ENCODE results near the gene IMMP2L. TPM values are rescaled to one million over a fixed set of nuclear protein-coding genes. Genes with fewer than 3 reads are reported as not detected.

IMMP2L gene
- total and polyA plus RNA-seq, 2 of the 4 experiments (the other 2 are of a cell fraction) = 5.8 to 9.3 TPM

DNA sequence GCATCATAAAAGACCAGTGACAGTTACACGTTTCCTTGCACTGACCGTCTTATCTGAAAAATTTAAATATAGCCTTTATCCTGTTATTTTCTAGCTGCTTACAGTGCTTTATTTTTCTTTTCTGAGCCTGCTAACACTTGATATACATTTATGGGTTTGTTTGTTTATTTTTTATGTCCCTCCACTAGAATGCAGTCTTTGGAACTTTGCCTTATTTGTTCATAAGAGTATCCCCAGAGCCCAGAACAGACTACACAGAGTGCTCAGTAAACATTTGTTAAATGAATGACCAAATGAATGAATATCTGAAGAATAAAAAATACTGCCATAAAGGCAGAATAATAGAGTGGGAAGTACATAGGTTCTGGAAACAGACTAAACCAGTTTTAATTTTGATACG, 673.7 kb downstream of the IMMP2L start:
- dilution Hi-C loops (cut with HindIII; ENCODE audit: low sequenced_read_pairs, unreplicated experiment) = no loop called here
- H2AK9ac ChIP-seq (replicated peaks; ENCODE audit: low read depth, low read length, poor library complexity) = no peak overlapping the region
- no peaks in the 10 kb centered on the region for H3K79me1 ChIP-seq (ENCODE audit: low read depth in 1 of 2, low read length in 2 of 2)
- H4K20me1 ChIP-seq (ENCODE audit: insufficient read depth, low read length) = no peaks in the 10 kb centered on the region
- no peak overlapping the region for H3K4me2 ChIP-seq (ENCODE audit: low read depth, low read length)
- TF ChIP-seq RFX5 (IDR thresholded peaks at IDR 0.05; ENCODE audit: low read depth, low read length) = no peak
- no peak for TF ChIP-seq CEBPB (IDR thresholded peaks at IDR 0.05; ENCODE audit: low read depth, low read length)
- TF ChIP-seq, protein P1, sequence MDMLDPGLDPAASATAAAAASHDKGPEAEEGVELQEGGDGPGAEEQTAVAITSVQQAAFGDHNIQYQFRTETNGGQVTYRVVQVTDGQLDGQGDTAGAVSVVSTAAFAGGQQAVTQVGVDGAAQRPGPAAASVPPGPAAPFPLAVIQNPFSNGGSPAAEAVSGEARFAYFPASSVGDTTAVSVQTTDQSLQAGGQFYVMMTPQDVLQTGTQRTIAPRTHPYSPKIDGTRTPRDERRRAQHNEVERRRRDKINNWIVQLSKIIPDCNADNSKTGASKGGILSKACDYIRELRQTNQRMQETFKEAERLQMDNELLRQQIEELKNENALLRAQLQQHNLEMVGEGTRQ (IDR thresholded peaks at IDR 0.05; ENCODE audit: low read depth, low read length) = no peak
- no peak for TF ChIP-seq FOS (IDR thresholded peaks at IDR 0.05; ENCODE audit: low read depth, low read length)
- TF ChIP-seq BHLHE40 (IDR thresholded peaks at IDR 0.05; ENCODE audit: low read depth, low read length) = no peak
- no peak for TF ChIP-seq MAFK (IDR thresholded peaks at IDR 0.05; ENCODE audit: low read depth, low read length)
- TF ChIP-seq, protein P2, sequence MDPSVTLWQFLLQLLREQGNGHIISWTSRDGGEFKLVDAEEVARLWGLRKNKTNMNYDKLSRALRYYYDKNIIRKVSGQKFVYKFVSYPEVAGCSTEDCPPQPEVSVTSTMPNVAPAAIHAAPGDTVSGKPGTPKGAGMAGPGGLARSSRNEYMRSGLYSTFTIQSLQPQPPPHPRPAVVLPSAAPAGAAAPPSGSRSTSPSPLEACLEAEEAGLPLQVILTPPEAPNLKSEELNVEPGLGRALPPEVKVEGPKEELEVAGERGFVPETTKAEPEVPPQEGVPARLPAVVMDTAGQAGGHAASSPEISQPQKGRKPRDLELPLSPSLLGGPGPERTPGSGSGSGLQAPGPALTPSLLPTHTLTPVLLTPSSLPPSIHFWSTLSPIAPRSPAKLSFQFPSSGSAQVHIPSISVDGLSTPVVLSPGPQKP (IDR thresholded peaks at IDR 0.05; ENCODE audit: borderline replicate concordance, low read depth, low read length) = no peak
- TF ChIP-seq POLR2A (IDR thresholded peaks at IDR 0.05; ENCODE audit: low read depth, low read length) = no peak
- no peak for TF ChIP-seq NFE2L2 (IDR thresholded peaks at IDR 0.05; ENCODE audit: low read depth, low read length)
- no peak for TF ChIP-seq MXI1 (IDR thresholded peaks at IDR 0.05; ENCODE audit: borderline replicate concordance, low read depth, low read length)
- no peak for TF ChIP-seq SMC3 (IDR thresholded peaks at IDR 0.05; ENCODE audit: low read depth, low read length)
- no peak for TF ChIP-seq RCOR1 (IDR thresholded peaks at IDR 0.05; ENCODE audit: insufficient replicate concordance, low read length)
- TF ChIP-seq CHD1 (IDR thresholded peaks at IDR 0.05; ENCODE audit: low read depth, low read length) = no peak
- ATAC-seq (ENCODE audit: low read depth) (no peak), DNase-seq (no peak)
- H3K18ac ChIP-seq (ENCODE audit: low read depth, low read length) = no peak overlapping the region
- H4K91ac ChIP-seq (ENCODE audit: insufficient read depth, low read depth, low read length) = no peak overlapping the region
- in situ Hi-C loops (cut with MboI; ENCODE audit: low sequenced_read_pairs) = no loop called here
- ChIA-PET CTCF (no interaction called here), POLR2A (ENCODE audit: unreplicated experiment) (no interaction called here)
- H3K4me3 ChIP-seq (ENCODE audit: insufficient read depth, low read depth, low read length) = no peak overlapping the region
- no peaks in the 10 kb centered on the region for H3K9me3 ChIP-seq (ENCODE audit: control insufficient read depth, insufficient read depth, low read length)
- H3K4me1 ChIP-seq (ENCODE audit: control insufficient read depth, insufficient read depth, low read length) = no peaks in the 10 kb centered on the region
- H2BK15ac ChIP-seq (ENCODE audit: low read depth, low read length) = no peak overlapping the region
- no peak overlapping the region for H3K23ac ChIP-seq (ENCODE audit: low read depth, low read length)
- H3K36me3 ChIP-seq (ENCODE audit: control insufficient read depth, insufficient read depth, low read length) = no peaks in the 10 kb centered on the region
- no peak overlapping the region for H2AFZ ChIP-seq (replicated peaks; ENCODE audit: low read length, poor library complexity)
- H3K27ac ChIP-seq (ENCODE audit: insufficient read depth, low read length) = no peak overlapping the region
- WGBS, 2 experiments (ENCODE audit: extremely low coverage in 2 of 2, insufficient read length in 1 of 2) = no CpG with 5 or more reads among the region's 3 CpGs
- BruUV-seq (replicated peaks) = no TSS peak
- no peak overlapping the region for H4K8ac ChIP-seq (ENCODE audit: low read depth in 2 of 2, low read length in 2 of 2)
- H2BK20ac ChIP-seq (ENCODE audit: low read depth, low read length) = no peak overlapping the region
- H3K56ac ChIP-seq (ENCODE audit: extremely low read depth, insufficient read depth, low read length) = no peak overlapping the region
- H3K14ac ChIP-seq (replicated peaks; ENCODE audit: low read depth, low read length) = no peak overlapping the region
- no peak overlapping the region for H2AK5ac ChIP-seq (ENCODE audit: low read depth, low read length)
- H4K5ac ChIP-seq (ENCODE audit: low read depth, low read length) = no peak overlapping the region
- intact Hi-C loops (cut with micrococcal nuclease) = no loop called here
- H3K4ac ChIP-seq (ENCODE audit: low read depth, low read length) = no peak overlapping the region
- H2BK5ac ChIP-seq (ENCODE audit: low read depth, low read length, poor library complexity, severe bottlenecking) = no peak overlapping the region
- no peaks in the 10 kb centered on the region for H3K9me1 ChIP-seq (ENCODE audit: insufficient read depth, low read length)
- no peak overlapping the region for H2BK120ac ChIP-seq (ENCODE audit: low read depth, low read length)
- H3K9ac ChIP-seq (ENCODE audit: low read depth, low read length) = no peak overlapping the region
- no peaks in the 10 kb centered on the region for H3K27me3 ChIP-seq (ENCODE audit: control insufficient read depth, insufficient read depth, low read length)
